SK-N-SH (cell line): ENCODE measurements around the gene SH3PXD2B.

Experiments used
- CTCF ChIP-seq: fragments of 200-600 bp; sonication (generic); IDR thresholded peaks from 2 replicates; pipeline ENCODE4 v1.6.1; 2017; ENCODE audit warnings: antibody characterized with exemption, mild to moderate bottlenecking, moderate library complexity
- ELF1 ChIP-seq: IDR thresholded peaks from 2 replicates; pipeline ENCODE4 v1.4.0; 2012
- EP300 ChIP-seq, 2 experiments: IDR thresholded peaks; 2 replicates each; pipeline versions ENCODE4 v1.4.0 to v1.6.1; 2012; ENCODE audit warnings: borderline replicate concordance in 1 of 2, low read depth in 1 of 2, low read length in 1 of 2
- MAX ChIP-seq: IDR thresholded peaks from 2 replicates; pipeline ENCODE4 v1.4.0; 2012; ENCODE audit warnings: low read depth
- MEF2A ChIP-seq: IDR thresholded peaks from 2 replicates; pipeline ENCODE4 v1.4.0; 2012; ENCODE audit warnings: low read depth, borderline replicate concordance
- POLR2AphosphoS5 ChIP-seq: IDR thresholded peaks from 2 replicates; pipeline ENCODE4 v1.6.1; 2012; ENCODE audit warnings: low read depth, low read length
- RXRA ChIP-seq: IDR thresholded peaks from 2 replicates; pipeline ENCODE4 v1.4.0; 2012; ENCODE audit warnings: low read depth, mild to moderate bottlenecking, borderline replicate concordance
- TAF1 ChIP-seq: IDR thresholded peaks from 2 replicates; pipeline ENCODE4 v1.6.1; 2012; ENCODE audit warnings: low read depth, mild to moderate bottlenecking, low read length, moderate library complexity, borderline replicate concordance

DNA sequence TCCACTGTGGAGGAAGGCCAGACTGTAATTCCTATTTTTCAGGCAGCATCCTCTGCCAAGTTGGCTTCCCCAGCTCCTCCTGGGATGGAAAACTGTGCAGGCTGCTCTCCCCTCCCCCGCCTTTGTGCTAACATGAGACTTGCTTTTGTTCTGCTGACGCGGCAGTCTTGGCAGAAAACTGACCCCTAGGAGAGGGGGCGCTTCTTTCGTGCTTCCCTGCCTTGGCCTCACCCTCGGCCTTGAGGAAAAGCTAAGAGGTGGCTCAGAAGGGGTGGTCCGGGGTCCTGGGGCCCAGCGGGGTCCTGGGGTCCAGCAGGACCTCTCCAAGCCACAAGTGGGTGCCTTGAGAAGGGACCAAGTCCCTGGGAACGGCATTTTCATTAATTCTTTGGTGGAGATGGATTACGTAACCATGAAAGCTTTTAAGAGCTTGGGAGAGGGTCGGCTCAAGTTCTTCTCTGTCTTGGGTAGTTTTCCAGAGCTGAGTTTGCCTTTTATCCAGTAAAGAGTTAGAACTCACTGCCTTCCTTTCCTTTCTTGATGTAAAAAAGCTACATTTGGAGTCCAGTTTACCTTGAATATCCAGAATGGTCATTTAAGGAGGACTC lies 51.0 kb downstream of the SH3PXD2B start:
- TF ChIP-seq MAX (no peak), ELF1 (no peak), POLR2AphosphoS5 (no peak), RXRA (no peak), EP300 (IDR thresholded peaks at IDR 0.05; ENCODE audit: borderline replicate concordance in 1 of 2, low read depth in 1 of 2, low read length in 1 of 2) (no peak), MEF2A (no peak), CTCF (no peak), TAF1 (no peak)
